HCT116 (cell line): ENCODE results near the gene ACLY.

Source experiments
- CTCF ChIP-seq, 3 experiments: fragments of 200-600 bp in 1 of 3; sonication (generic) in 1 of 3; IDR thresholded peaks in 2 of 3; conservative IDR thresholded peaks in 1 of 3; 2 replicates each; pipeline ENCODE4 v1.5.1; 2012 to 2017; ENCODE audit warnings: low read depth in 2 of 3, low read length in 2 of 3, antibody characterized with exemption in 1 of 3, borderline replicate concordance in 1 of 3, control low read depth in 1 of 3, mild to moderate bottlenecking in 1 of 3, mixed read lengths in 1 of 3, mixed run types in 1 of 3, moderate library complexity in 1 of 3; ENCODE audit not compliant: insufficient read depth in 1 of 3
- EZH2phosphoT487 ChIP-seq: fragments of 200-600 bp; IDR thresholded peaks from 2 replicates; pipeline ENCODE4 v1.6.1; 2018; ENCODE audit warnings: antibody characterized with exemption, borderline replicate concordance
- POLR2A ChIP-seq: IDR thresholded peaks from 2 replicates; pipeline ENCODE4 v1.7.0; 2011; ENCODE audit warnings: borderline replicate concordance; ENCODE audit not compliant: insufficient read depth, insufficient read length; ENCODE audit errors: extremely low read depth
- REST ChIP-seq: IDR thresholded peaks from 2 replicates; pipeline ENCODE4 v1.6.1; 2012; ENCODE audit warnings: low read depth
- SP1 ChIP-seq: IDR thresholded peaks from 2 replicates; pipeline ENCODE4 v1.6.1; 2012; ENCODE audit warnings: low read depth
- TCF7L2 ChIP-seq: IDR thresholded peaks from 2 replicates; pipeline ENCODE4 v1.7.0; 2011; ENCODE audit warnings: borderline replicate concordance, inconsistent platforms; ENCODE audit not compliant: insufficient read depth, insufficient read length; ENCODE audit errors: extremely low read depth

- TF ChIP-seq REST (no peak), TCF7L2 (no peak), EZH2phosphoT487 (no peak), POLR2A (no peak), CTCF (IDR thresholded peaks at IDR 0.05 in 2 of 3, conservative IDR thresholded peaks at IDR 0.05 in 1 of 3; ENCODE audit: borderline replicate concordance in 1 of 3, insufficient read depth in 1 of 3, low read depth in 2 of 3, low read length in 2 of 3) (peak; percentile 46 to 54 (median 48); a peak in 4 of 6 replicates), SP1 (no peak)
These were observed 33.0 kb downstream of the ACLY start for GRCh38 chr17:41885733-41886132.
